Smooth muscle cell (in vitro differentiated cells): ENCODE results near the gene WNK3. TPM values are rescaled to one million over a fixed set of nuclear protein-coding genes. Genes with fewer than 3 reads are reported as not detected.

ENCODE experiments used
- DNase-seq: peaks from one replicate; lab custom pipeline; 2025; ENCODE audit not compliant: unreplicated experiment; lab: John Stamatoyannopoulos, UW
- H2AFZ ChIP-seq: fragments of 200-600 bp; sonication (generic); 2 replicates; pipeline ENCODE4 v1.6.0; 2016; ENCODE audit warnings: antibody characterized with exemption, low read depth, mild to moderate bottlenecking
- H3F3A ChIP-seq: fragments of 200-600 bp; sonication (generic); 2 replicates; pipeline ENCODE4 v1.6.0; 2017; ENCODE audit warnings: antibody characterized with exemption, low read depth
- H3K27ac ChIP-seq: fragments of 200-600 bp; sonication (generic); 2 replicates; pipeline ENCODE4 v1.5.1; 2016; ENCODE audit warnings: low read depth, mild to moderate bottlenecking
- H3K27me3 ChIP-seq: fragments of 200-600 bp; sonication (generic); 2 replicates; pipeline ENCODE4 v1.6.1; 2016; ENCODE audit warnings: low read depth, mild to moderate bottlenecking
- H3K36me3 ChIP-seq: fragments of 200-600 bp; sonication (generic); 2 replicates; pipeline ENCODE4 v1.5.1; 2016; ENCODE audit warnings: low read depth
- H3K4me1 ChIP-seq: fragments of 200-600 bp; sonication (generic); 2 replicates; pipeline ENCODE4 v1.5.1; 2016; ENCODE audit warnings: low read depth
- H3K4me2 ChIP-seq: fragments of 200-600 bp; sonication (generic); 2 replicates; pipeline ENCODE4 v1.6.0; 2016; ENCODE audit warnings: mild to moderate bottlenecking
- H3K4me3 ChIP-seq: fragments of 200-600 bp; sonication (generic); 2 replicates; pipeline ENCODE4 v1.5.1; 2016; ENCODE audit warnings: mild to moderate bottlenecking
- H3K79me2 ChIP-seq: fragments of 200-600 bp; sonication (generic); 2 replicates; pipeline ENCODE4 v1.6.0; 2016; ENCODE audit warnings: low read depth, mild to moderate bottlenecking
- H3K9ac ChIP-seq: fragments of 200-600 bp; sonication (generic); 2 replicates; pipeline ENCODE4 v1.6.0; 2016; ENCODE audit warnings: low read depth
- H3K9me3 ChIP-seq: fragments of 200-600 bp; sonication (generic); replicated peaks from 2 replicates; pipeline ENCODE4 v1.5.1; 2016; ENCODE audit warnings: low read depth
- H4K20me1 ChIP-seq: fragments of 200-600 bp; sonication (generic); 2 replicates; pipeline ENCODE4 v1.6.0; 2016; ENCODE audit warnings: low read depth
- CTCF ChIP-seq: fragments of 200-600 bp; sonication (generic); IDR thresholded peaks from 2 replicates; pipeline ENCODE4 v1.5.1; 2017; ENCODE audit warnings: borderline replicate concordance, mild to moderate bottlenecking, antibody characterized with exemption; ENCODE audit not compliant: insufficient read depth, poor library complexity, severe bottlenecking
- WGBS: methylation state at CpG from one replicate; pipeline ENCODE4 v1.1.7; 2016; ENCODE audit warnings: low lambda C conversion rate; 5-methylcytosine and 5-hydroxymethylcytosine counted together
- polyA plus RNA-seq: library from polyadenylated mRNA; unstranded; fragments of >200 nt; fragmentation: Nextera tagmentation; extraction: Ambion mirVana; gene quantifications from 2 replicates; pipeline ENCODE4 v1.2.1, GENCODE V29; 2016
- total RNA-seq: library from RNA; depleted of rRNA; stranded (reverse); fragments of >200 nt; gene quantifications from 2 replicates; pipeline ENCODE4 v1.2.3, GENCODE V29; 2014

The WNK3 gene
- total and polyA plus RNA-seq, 2 experiments from 2014 or later, result 3.6 to 5.4 TPM

DNA sequence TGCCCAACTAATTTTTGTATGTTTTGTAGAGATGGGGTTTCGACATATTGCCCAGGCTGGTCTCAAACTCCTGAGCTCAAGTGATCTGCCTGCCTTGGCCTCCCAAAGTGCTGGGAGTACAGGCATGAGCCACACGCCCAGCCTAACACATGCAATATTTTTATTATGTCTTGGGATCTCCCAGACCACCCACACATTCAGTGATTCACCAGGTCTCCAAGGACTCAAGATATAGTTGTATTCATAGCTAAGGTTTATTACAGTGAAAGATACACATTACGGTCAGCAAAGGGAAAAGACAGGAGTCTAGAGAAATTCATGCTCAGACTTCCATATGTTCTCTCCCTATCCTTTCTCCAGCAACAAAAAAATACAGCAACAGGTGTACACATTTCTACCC lies 149.3 kb downstream of the WNK3 start:
- H3K9me3 ChIP-seq, result no peaks in the 10 kb centered on the region

GRCh38 chrX:54198262-54198661 lies 159.6 kb downstream of the WNK3 start:
- 72% methylated on average over 6 of the region's 6 CpGs for WGBS
- H3K4me1 ChIP-seq, result no peaks in the 10 kb centered on the region
- H3F3A ChIP-seq, result no peaks in the 10 kb centered on the region
- H4K20me1 ChIP-seq, result no peaks in the 10 kb centered on the region
- H3K36me3 ChIP-seq, result no peaks in the 10 kb centered on the region
- H3K4me3 ChIP-seq, result no peak overlapping the region
- no peak for TF ChIP-seq CTCF
- H3K79me2 ChIP-seq, result no peaks in the 10 kb centered on the region
- H2AFZ ChIP-seq, result no peak overlapping the region
- H3K9ac ChIP-seq, result no peak overlapping the region
- H3K27ac ChIP-seq, result no peak overlapping the region
- H3K9me3 ChIP-seq, result no peaks in the 10 kb centered on the region
- DNase-seq, result no peak
- no peaks in the 10 kb centered on the region for H3K27me3 ChIP-seq
- H3K4me2 ChIP-seq, result no peak overlapping the region

More for the DNA sequence above, 149.3 kb downstream of the WNK3 start:
- Histone ChIP-seq H3K27ac (no peak overlapping the region), H3K79me2 (no peaks in the 10 kb centered on the region), H3K27me3 (no peaks in the 10 kb centered on the region), H2AFZ (no peak overlapping the region), H3K4me1 (no peaks in the 10 kb centered on the region), H3K36me3 (no peaks in the 10 kb centered on the region), H3K4me2 (no peak overlapping the region), H3F3A (no peaks in the 10 kb centered on the region), H4K20me1 (no peaks in the 10 kb centered on the region), H3K4me3 (no peak overlapping the region), H3K9ac (no peak overlapping the region)
- 68% methylated on average over 3 of the region's 3 CpGs for whole genome bisulfite sequencing
- TF ChIP-seq CTCF, result no peak
- no peak for DNase-seq

DNA sequence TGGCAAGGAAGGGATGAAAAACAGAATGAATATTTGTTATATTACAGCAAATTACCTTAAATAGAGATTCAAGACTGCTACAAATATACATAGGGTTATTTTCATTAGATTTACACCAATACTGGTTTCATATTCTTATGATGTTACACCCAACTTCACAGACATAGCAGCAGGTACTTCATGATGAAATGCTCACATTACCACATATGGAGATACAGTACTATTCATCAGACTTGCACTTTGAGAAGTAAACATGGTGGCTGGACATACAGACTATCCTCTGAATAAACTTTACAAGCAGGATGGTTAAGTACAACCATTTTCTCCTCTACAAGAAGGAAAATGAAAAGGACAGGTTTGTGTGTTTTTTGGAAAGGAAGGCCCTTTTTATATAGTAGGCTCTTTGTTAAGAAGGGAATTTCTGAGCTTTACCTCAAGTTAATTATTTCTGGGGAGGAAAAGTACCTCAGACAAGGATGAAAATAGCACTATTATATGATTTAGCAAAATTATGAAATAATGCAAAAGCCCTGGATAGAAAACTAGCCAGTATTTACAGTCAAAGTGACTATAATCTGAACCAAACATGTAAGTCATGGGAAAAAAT lies 162.8 kb downstream of the WNK3 start:
- DNase-seq, result no peak
- H3K4me3 ChIP-seq, result no peak overlapping the region
- H3K9ac ChIP-seq, result no peak overlapping the region
- no peaks in the 10 kb centered on the region for H3F3A ChIP-seq
- no peaks in the 10 kb centered on the region for H3K4me1 ChIP-seq
- H3K27ac ChIP-seq, result no peak overlapping the region
- H3K4me2 ChIP-seq, result no peak overlapping the region
- TF ChIP-seq CTCF, result no peak
- H3K27me3 ChIP-seq, result no peaks in the 10 kb centered on the region
- H4K20me1 ChIP-seq, result no peaks in the 10 kb centered on the region
- no peak overlapping the region for H2AFZ ChIP-seq
- H3K36me3 ChIP-seq, result no peaks in the 10 kb centered on the region
- no peaks in the 10 kb centered on the region for H3K9me3 ChIP-seq
- no peaks in the 10 kb centered on the region for H3K79me2 ChIP-seq
